H1 (cell line): Measurements from ENCODE around the gene COL19A1. TPM values are rescaled to one million over a fixed set of nuclear protein-coding genes. Genes with fewer than 3 reads are reported as not detected.
A peak's percentile ranks its signal among the peaks of the same experiment; 100 is the strongest.

Experiments
- CTCF ChIA-PET: fragments of 300-600 bp; sonication (Branson Sonifier 250); formaldehyde crosslinking; loops from one replicate; lab custom pipeline; 2021; ENCODE audit not compliant: partially characterized antibody; lab: Charles Lee
- POLR2A ChIA-PET: fragments of 300-600 bp; sonication (Branson Sonifier 250); formaldehyde crosslinking; loops from one replicate; lab custom pipeline; 2021; ENCODE audit warnings: inconsistent platforms; ENCODE audit not compliant: partially characterized antibody; lab: Charles Lee
- DNase-seq, 2 experiments: peaks; one replicate each; pipeline versions ENCODE4 v3.0.0 to v3.0.0-alpha.2; 2010 to 2022; ENCODE audit warnings: low spot score in 2 of 2, low read depth in 1 of 2, mixed read lengths in 1 of 2
- FAIRE-seq: peaks from 2 replicates; lab custom pipeline; 2011; peaks lifted over from hg19 to GRCh38; lab: Jason Lieb, UNC
- H2AFZ ChIP-seq: 2 replicates; pipeline ENCODE4 v1.8.1; 2012; ENCODE audit warnings: low read length, inconsistent platforms
- H2AK5ac ChIP-seq: 2 replicates; pipeline ENCODE4 v1.6.1; 2013; ENCODE audit warnings: low read depth, low read length
- H2BK120ac ChIP-seq: replicated peaks from 2 replicates; pipeline ENCODE3; 2013; ENCODE audit warnings: low read depth, low read length, inconsistent platforms
- H2BK12ac ChIP-seq: 2 replicates; pipeline ENCODE4 v1.6.1; 2013; ENCODE audit warnings: low read depth, low read length
- H2BK15ac ChIP-seq: 2 replicates; pipeline ENCODE4 v1.6.1; 2013; ENCODE audit warnings: low read length
- H2BK20ac ChIP-seq: 2 replicates; pipeline ENCODE4 v1.6.1; 2013; ENCODE audit warnings: low read length
- H2BK5ac ChIP-seq: 2 replicates; pipeline ENCODE4 v1.6.1; 2013; ENCODE audit warnings: low read depth, low read length
- H3K14ac ChIP-seq: 2 replicates; pipeline ENCODE4 v1.6.1; 2013; ENCODE audit warnings: inconsistent platforms; ENCODE audit not compliant: insufficient read length
- H3K18ac ChIP-seq: 2 replicates; pipeline ENCODE4 v1.6.1; 2013; ENCODE audit warnings: low read length; ENCODE audit errors: extremely low read depth
- H3K23ac ChIP-seq: 2 replicates; pipeline ENCODE4 v1.6.1; 2013; ENCODE audit warnings: inconsistent platforms; ENCODE audit not compliant: insufficient read length
- H3K23me2 ChIP-seq: 2 replicates; pipeline ENCODE4 v1.6.1; 2013; ENCODE audit warnings: low read depth, low read length
- H3K27ac ChIP-seq: 2 replicates; pipeline ENCODE4 v1.6.1; 2011; ENCODE audit warnings: low read depth, low read length, inconsistent platforms
- H3K27me3 ChIP-seq, 4 experiments: replicated peaks in 1 of 4; 1 replicate in 1 of 4; 2 replicates in 3 of 4; pipeline versions ENCODE4 v1.6.1 to v1.8.1; 2011 to 2013; ENCODE audit warnings: low read length in 3 of 4, mild to moderate bottlenecking in 3 of 4, inconsistent platforms in 2 of 4, mixed read lengths in 2 of 4, moderate library complexity in 1 of 4; ENCODE audit not compliant: control insufficient read depth in 3 of 4, insufficient read depth in 3 of 4; ENCODE audit errors: extremely low read depth in 1 of 4
- H3K36me3 ChIP-seq, 4 experiments: 2 replicates each; pipeline versions ENCODE4 v1.6.1 to v1.8.1; 2011 to 2013; ENCODE audit warnings: mild to moderate bottlenecking in 4 of 4, low read length in 3 of 4, moderate library complexity in 2 of 4, control low read depth in 1 of 4, inconsistent platforms in 1 of 4; ENCODE audit not compliant: insufficient read depth in 4 of 4, control insufficient read depth in 2 of 4
- H3K4ac ChIP-seq: replicated peaks from 2 replicates; pipeline ENCODE3; 2013; ENCODE audit warnings: low read length, low read depth, mixed read lengths, inconsistent platforms; ENCODE audit not compliant: insufficient read length
- H3K4me1 ChIP-seq, 4 experiments: replicated peaks in 1 of 4; 1 replicate in 1 of 4; 2 replicates in 3 of 4; pipeline versions ENCODE4 v1.6.1 to v1.8.1; 2011 to 2013; ENCODE audit warnings: low read length in 3 of 4, inconsistent platforms in 2 of 4, mixed read lengths in 1 of 4; ENCODE audit not compliant: insufficient read depth in 4 of 4, control insufficient read depth in 3 of 4
- H3K4me2 ChIP-seq, 2 experiments: 2 replicates each; pipeline versions ENCODE4 v1.6.1 to v1.8.1; 2011 to 2013; ENCODE audit warnings: low read depth in 2 of 2, low read length in 2 of 2, control low read depth in 1 of 2, inconsistent platforms in 1 of 2, mild to moderate bottlenecking in 1 of 2; ENCODE audit not compliant: insufficient read depth in 1 of 2
- H3K4me3 ChIP-seq, 4 experiments: fragments of 200-600, 300-600 bp in 1 of 4; sonication (generic), shearing (Covaris generic), sonication (Bioruptor Twin) in 1 of 4; 2 replicates each; pipeline versions ENCODE4 v1.5.1 to v1.8.1; 2011 to 2016; ENCODE audit warnings: low read length in 4 of 4, low read depth in 3 of 4, control low read depth in 2 of 4, inconsistent platforms in 2 of 4, mild to moderate bottlenecking in 2 of 4, mixed read lengths in 1 of 4, moderate library complexity in 1 of 4; ENCODE audit not compliant: insufficient read depth in 2 of 4; ENCODE audit errors: extremely low read depth in 1 of 4
- H3K56ac ChIP-seq: replicated peaks from 2 replicates; pipeline ENCODE3; 2013; ENCODE audit warnings: low read depth, mild to moderate bottlenecking, mixed read lengths, low read length, inconsistent platforms; ENCODE audit not compliant: insufficient read length
- H3K79me1 ChIP-seq: 2 replicates; pipeline ENCODE4 v1.6.1; 2013; ENCODE audit warnings: low read depth, low read length, control low read depth
- H3K79me2 ChIP-seq, 2 experiments: 2 replicates each; pipeline versions ENCODE4 v1.6.1 to v1.8.1; 2012 to 2013; ENCODE audit warnings: low read length in 2 of 2, mild to moderate bottlenecking in 2 of 2, inconsistent platforms in 1 of 2; ENCODE audit not compliant: insufficient read depth in 2 of 2, control insufficient read depth in 1 of 2
- H3K9ac ChIP-seq, 4 experiments: replicated peaks in 1 of 4; 1 replicate in 1 of 4; 2 replicates in 3 of 4; pipeline versions ENCODE4 v1.6.1 to v1.8.1; 2011 to 2013; ENCODE audit warnings: low read depth in 3 of 4, low read length in 3 of 4, control low read depth in 2 of 4, mild to moderate bottlenecking in 2 of 4, moderate library complexity in 2 of 4, inconsistent platforms in 1 of 4; ENCODE audit errors: extremely low read depth in 1 of 4
- H3K9me3 ChIP-seq, 2 experiments: 2 replicates each; pipeline versions ENCODE4 v1.6.1 to v1.8.1; 2012 to 2013; ENCODE audit warnings: mild to moderate bottlenecking in 2 of 2, moderate library complexity in 2 of 2, control low read depth in 1 of 2, inconsistent platforms in 1 of 2, low read depth in 1 of 2, low read length in 1 of 2, mixed read lengths in 1 of 2; ENCODE audit not compliant: insufficient read depth in 2 of 2
- H4K20me1 ChIP-seq, 2 experiments: replicated peaks in 1 of 2; 2 replicates each; pipeline versions ENCODE3 to v1.8.1; 2011 to 2013; ENCODE audit warnings: inconsistent platforms in 2 of 2, low read length in 2 of 2, mild to moderate bottlenecking in 1 of 2; ENCODE audit not compliant: insufficient read depth in 2 of 2, control insufficient read depth in 1 of 2
- H4K5ac ChIP-seq: 2 replicates; pipeline ENCODE4 v1.6.1; 2013; ENCODE audit warnings: low read length, low read depth, mixed read lengths, inconsistent platforms; ENCODE audit not compliant: insufficient read length
- H4K8ac ChIP-seq: 2 replicates; pipeline ENCODE4 v1.8.0; 2013; ENCODE audit warnings: mild to moderate bottlenecking, moderate library complexity, low read length, inconsistent platforms; ENCODE audit not compliant: insufficient read depth; ENCODE audit errors: extremely low read depth
- H4K91ac ChIP-seq: replicated peaks from 2 replicates; pipeline ENCODE3; 2013; ENCODE audit warnings: low read length, mixed read lengths, inconsistent platforms; ENCODE audit not compliant: insufficient read length
- MAFK ChIP-seq: IDR thresholded peaks from 2 replicates; pipeline ENCODE4 v1.6.1; 2012; ENCODE audit warnings: low read depth, mild to moderate bottlenecking, improper control_type of control experiment, low read length
- RFX5 ChIP-seq: IDR thresholded peaks from 2 replicates; pipeline ENCODE4 v1.6.1; 2011; ENCODE audit warnings: low read depth, low read length, improper control_type of control experiment, borderline replicate concordance
- WGBS, 2 experiments: shearing (Covaris generic) in 1 of 2; methylation state at CpG; one replicate each; pipeline versions ENCODE4 v1.1.6 to v1.1.7; 2013 to 2015; ENCODE audit warnings: low lambda C conversion rate in 2 of 2, mixed read lengths in 2 of 2, inconsistent platforms in 1 of 2, low coverage in 1 of 2, missing lambda C conversion rate in 1 of 2; ENCODE audit not compliant: insufficient replicate concordance in 2 of 2, insufficient coverage in 1 of 2, insufficient read length in 1 of 2; ENCODE audit errors: extremely low coverage in 1 of 2, missing lambda C conversion rate in 1 of 2; 5-methylcytosine and 5-hydroxymethylcytosine counted together
- polyA plus RNA-seq, 7 experiments: library from polyadenylated mRNA; depleted of rRNA in 3 of 7; stranded (reverse) in 5 of 7; unstranded in 2 of 7; fragments of >200 nt in 5 of 7; fragments of 200-250 nt in 2 of 7; gene quantifications; 1 replicate in 5 of 7; 2 replicates in 1 of 7; 4 replicates in 1 of 7; pipeline versions ENCODE4 v1.2.1 to v1.2.3, GENCODE V29; 2011 to 2013; ENCODE audit warnings: missing spikeins in 2 of 7, mixed read lengths in 2 of 7
- total RNA-seq: library from RNA; stranded (reverse); fragmentation: NEBNext Ultra II Directional; extraction: Animal tissue kit (Norgen Biotek cat#: 25700); gene quantifications from 2 replicates; pipeline ENCODE4 v1.2.1, GENCODE V29; 2021

Gene COL19A1
- total and polyA plus RNA-seq, 2 of the 8 experiments (the other 6 are each of a cell fraction or from before 2014, with no cell fraction given): not detected

GRCh38 chr6:70062010-70062409 lies 195.7 kb downstream of the COL19A1 start:
- TF ChIP-seq RFX5 (no peak), MAFK (peak; percentile 8; the same call in 1 of the 2 replicates)
- Histone ChIP-seq H3K4me3 (no peak overlapping the region), H3K4me2 (no peak overlapping the region), H2AFZ (no peak overlapping the region), H3K4ac (no peak overlapping the region), H3K79me1 (no peaks in the 10 kb centered on the region), H4K91ac (no peak overlapping the region), H3K4me1 (no peaks in the 10 kb centered on the region), H4K8ac (no peak overlapping the region), H3K9me3 (no peaks in the 10 kb centered on the region), H2AK5ac (no peak overlapping the region), H3K9ac (no peak overlapping the region), H3K18ac (no peak overlapping the region), H4K5ac (no peak overlapping the region), H2BK120ac (no peak overlapping the region), H4K20me1 (no peaks in the 10 kb centered on the region), H2BK20ac (no peak overlapping the region), H3K27me3 (no peaks in the 10 kb centered on the region), H2BK5ac (no peak overlapping the region), H2BK15ac (no peak overlapping the region), H3K36me3 (no peaks in the 10 kb centered on the region), H3K56ac (no peak overlapping the region), H3K14ac (no peak overlapping the region), H3K27ac (no peak overlapping the region), H3K79me2 (no peaks in the 10 kb centered on the region), H2BK12ac (no peak overlapping the region), H3K23me2 (no peaks in the 10 kb centered on the region), H3K23ac (no peak overlapping the region)
- ChIA-PET CTCF (no interaction called here), POLR2A (no interaction called here)
- DNase-seq (no peak), FAIRE-seq (no peak)
- WGBS, 2 experiments: 92% methylated on average over 1 of the region's 1 CpG; no CpG with 5 or more reads in 1 of the 2 experiments
